H9 (cell line): Measurements from ENCODE around the gene GDPD4. TPM values are rescaled to one million over a fixed set of nuclear protein-coding genes. Genes with fewer than 3 reads are reported as not detected.

Experiments used
- DNase-seq: peaks from one replicate; pipeline ENCODE4 v3.0.0-alpha.2; 2017
- H2AFZ ChIP-seq: one replicate; pipeline ENCODE4 v1.6.1; 2013; ENCODE audit warnings: mild to moderate bottlenecking, low read length, control low read depth, moderate library complexity
- H2AK5ac ChIP-seq: 2 replicates; pipeline ENCODE4 v1.6.1; 2013; ENCODE audit warnings: low read length, control low read depth, mixed read lengths; ENCODE audit not compliant: insufficient read length
- H2BK120ac ChIP-seq: one replicate; pipeline ENCODE4 v1.6.1; 2013; ENCODE audit warnings: low read depth, mild to moderate bottlenecking, low read length, control low read depth, inconsistent platforms; ENCODE audit not compliant: poor library complexity, severe bottlenecking
- H2BK12ac ChIP-seq: 2 replicates; pipeline ENCODE4 v1.6.1; 2013; ENCODE audit warnings: low read length, control low read depth, mixed read lengths, low read depth; ENCODE audit not compliant: insufficient read length
- H2BK15ac ChIP-seq: 2 replicates; pipeline ENCODE4 v1.6.1; 2013; ENCODE audit warnings: low read depth, low read length, control low read depth
- H2BK20ac ChIP-seq: one replicate; pipeline ENCODE4 v1.6.1; 2013; ENCODE audit warnings: low read depth, mild to moderate bottlenecking, low read length, control low read depth, inconsistent platforms; ENCODE audit not compliant: poor library complexity, severe bottlenecking
- H2BK5ac ChIP-seq: 2 replicates; pipeline ENCODE4 v1.6.1; 2013; ENCODE audit warnings: low read length, control low read depth, mixed read lengths; ENCODE audit not compliant: insufficient read length
- H3K14ac ChIP-seq: 2 replicates; pipeline ENCODE4 v1.6.1; 2013; ENCODE audit warnings: low read length, control low read depth; ENCODE audit not compliant: insufficient read depth
- H3K18ac ChIP-seq: 2 replicates; pipeline ENCODE4 v1.6.1; 2013; ENCODE audit warnings: low read depth, mild to moderate bottlenecking, mixed read lengths, low read length, control low read depth; ENCODE audit not compliant: insufficient read length
- H3K23ac ChIP-seq: 2 replicates; pipeline ENCODE4 v1.6.1; 2013; ENCODE audit warnings: low read length, control low read depth, mixed read lengths, low read depth; ENCODE audit not compliant: insufficient read length
- H3K23me2 ChIP-seq: 2 replicates; pipeline ENCODE4 v1.6.1; 2013; ENCODE audit warnings: low read depth, mild to moderate bottlenecking, mixed read lengths, low read length, control low read depth; ENCODE audit not compliant: insufficient read length, poor library complexity, severe bottlenecking
- H3K27ac ChIP-seq: 2 replicates; pipeline ENCODE4 v1.5.1; 2013; ENCODE audit warnings: low read length, control low read depth, mixed read lengths, low read depth; ENCODE audit not compliant: insufficient read length
- H3K27me3 ChIP-seq: 2 replicates; pipeline ENCODE4 v1.6.1; 2013; ENCODE audit warnings: low read length, control low read depth, inconsistent platforms; ENCODE audit not compliant: insufficient read depth
- H3K4ac ChIP-seq: 2 replicates; pipeline ENCODE4 v1.6.1; 2013; ENCODE audit warnings: low read depth, mild to moderate bottlenecking, control low read depth, inconsistent platforms, low read length, moderate library complexity
- H3K4me1 ChIP-seq: 2 replicates; pipeline ENCODE4 v1.6.1; 2013; ENCODE audit warnings: low read length, control low read depth, inconsistent platforms; ENCODE audit not compliant: insufficient read depth
- H3K4me2 ChIP-seq: 2 replicates; pipeline ENCODE4 v1.6.1; 2013; ENCODE audit warnings: low read length, control low read depth, mixed read lengths; ENCODE audit not compliant: insufficient read length, insufficient read depth
- H3K56ac ChIP-seq: 2 replicates; pipeline ENCODE4 v1.6.1; 2013; ENCODE audit warnings: low read depth, mild to moderate bottlenecking, mixed read lengths, low read length, control low read depth; ENCODE audit not compliant: insufficient read length
- H3K79me1 ChIP-seq: 2 replicates; pipeline ENCODE4 v1.6.1; 2013; ENCODE audit warnings: low read depth, mild to moderate bottlenecking, moderate library complexity, low read length, control low read depth, inconsistent platforms; ENCODE audit not compliant: insufficient read depth, poor library complexity, severe bottlenecking
- H3K79me2 ChIP-seq: 2 replicates; pipeline ENCODE4 v1.6.1; 2013; ENCODE audit warnings: low read length, control low read depth, inconsistent platforms; ENCODE audit not compliant: insufficient read depth
- H3K9ac ChIP-seq: 2 replicates; pipeline ENCODE4 v1.6.1; 2013; ENCODE audit warnings: low read length, control low read depth, mixed read lengths; ENCODE audit not compliant: insufficient read length; ENCODE audit errors: extremely low read depth
- H3K9me3 ChIP-seq: one replicate; pipeline ENCODE4 v1.6.1; 2013; ENCODE audit warnings: low read depth, low read length, inconsistent platforms; ENCODE audit not compliant: control insufficient read depth
- H3T11ph ChIP-seq: one replicate; pipeline ENCODE4 v1.6.1; 2013; ENCODE audit warnings: mild to moderate bottlenecking, low read length, control low read depth, inconsistent platforms
- H4K20me1 ChIP-seq: one replicate; pipeline ENCODE4 v1.6.1; 2013; ENCODE audit not compliant: control insufficient read depth, insufficient read length, insufficient read depth
- H4K5ac ChIP-seq: 2 replicates; pipeline ENCODE4 v1.6.1; 2013; ENCODE audit warnings: low read depth, mild to moderate bottlenecking, mixed read lengths, low read length, control low read depth; ENCODE audit not compliant: insufficient read length
- H4K8ac ChIP-seq: replicated peaks from 2 replicates; pipeline ENCODE4 v1.6.1; 2013; ENCODE audit warnings: low read length, control low read depth, mixed read lengths, low read depth; ENCODE audit not compliant: insufficient read length
- H4K91ac ChIP-seq: 2 replicates; pipeline ENCODE4 v1.6.1; 2013; ENCODE audit warnings: low read depth, mild to moderate bottlenecking, moderate library complexity, mixed read lengths, low read length, control low read depth; ENCODE audit not compliant: insufficient read length
- H3K27ac Mint-ChIP-seq, 3 experiments: 2 replicates in 2 of 3; 3 replicates in 1 of 3; pipeline ENCODE4 v1.8.0; 2020 to 2021; ENCODE audit warnings: mixed read lengths in 3 of 3, mild to moderate bottlenecking in 1 of 3, moderate library complexity in 1 of 3
- H3K27me3 Mint-ChIP-seq: 2 replicates; pipeline ENCODE4 v1.8.0; 2021; ENCODE audit warnings: low read depth, mild to moderate bottlenecking, moderate library complexity, mixed read lengths
- H3K36me3 Mint-ChIP-seq, 3 experiments: 2 replicates in 2 of 3; 3 replicates in 1 of 3; pipeline ENCODE4 v1.8.0; 2020 to 2021; ENCODE audit warnings: low read depth in 3 of 3, mixed read lengths in 3 of 3; ENCODE audit not compliant: insufficient read depth in 1 of 3
- H3K4me1 Mint-ChIP-seq, 2 experiments: 2 replicates each; pipeline ENCODE4 v1.8.0; 2020; ENCODE audit warnings: mixed read lengths in 2 of 2
- H3K4me3 Mint-ChIP-seq, 2 experiments: 2 replicates in 1 of 2; 3 replicates in 1 of 2; pipeline ENCODE4 v1.8.0; 2020 to 2021; ENCODE audit warnings: mild to moderate bottlenecking in 2 of 2, mixed read lengths in 2 of 2, moderate library complexity in 1 of 2
- H3K9me3 Mint-ChIP-seq, 2 experiments: 2 replicates in 1 of 2; 3 replicates in 1 of 2; pipeline ENCODE4 v1.8.0; 2020; ENCODE audit warnings: mild to moderate bottlenecking in 2 of 2, mixed read lengths in 2 of 2, moderate library complexity in 1 of 2
- CTCF ChIP-seq: fragments of 200-600 bp; sonication (generic); conservative IDR thresholded peaks from 3 replicates; pipeline ENCODE4 v1.8.0; 2021; ENCODE audit warnings: antibody characterized with exemption, mild to moderate bottlenecking
- WGBS: extraction: QIAGEN DNeasy Blood & Tissue Kit; methylation state at CpG from one replicate; pipeline ENCODE4 v1.1.7; 2013; ENCODE audit warnings: missing lambda C conversion rate, low lambda C conversion rate, mixed read lengths; ENCODE audit not compliant: insufficient read length; ENCODE audit errors: extremely low coverage; 5-methylcytosine and 5-hydroxymethylcytosine counted together
- total RNA-seq: library from RNA; stranded (reverse); gene quantifications from 2 replicates; pipeline ENCODE4 v1.2.1, GENCODE V29; 2021

The GDPD4 gene
- total RNA-seq, 1 experiment from 2014 or later = not detected

GRCh38 chr11:77325159-77325558 lies 23.7 kb upstream of the GDPD4 start:
- no peak overlapping the region for H2AFZ ChIP-seq
- no peak overlapping the region for H3K23ac ChIP-seq
- H3K14ac ChIP-seq = no peak overlapping the region
- H4K5ac ChIP-seq = no peak overlapping the region
- H3K4me1 ChIP-seq = no peaks in the 10 kb centered on the region
- H3K79me2 ChIP-seq = no peaks in the 10 kb centered on the region
- TF ChIP-seq CTCF = no peak
- H3K56ac ChIP-seq = no peak overlapping the region
- no peak overlapping the region for H3K27ac Mint-ChIP-seq
- H3K4ac ChIP-seq = no peak overlapping the region
- no peak overlapping the region for H3K27ac ChIP-seq
- no peaks in the 10 kb centered on the region for H3K79me1 ChIP-seq
- H3K4me2 ChIP-seq = no peak overlapping the region
- DNase-seq = no peak
- H3K27me3 ChIP-seq = no peaks in the 10 kb centered on the region
- H3K23me2 ChIP-seq = no peaks in the 10 kb centered on the region
- H4K20me1 ChIP-seq = no peaks in the 10 kb centered on the region
- H4K91ac ChIP-seq = no peak overlapping the region
- H3K9ac ChIP-seq = no peak overlapping the region
- H3K18ac ChIP-seq = no peak overlapping the region
- no CpG with 5 or more reads among the region's 1 CpG for WGBS
- H3K4me1 Mint-ChIP-seq = no peaks in the 10 kb centered on the region
- no peak overlapping the region for H2BK15ac ChIP-seq
- H3T11ph ChIP-seq = no peak overlapping the region
- H3K9me3 ChIP-seq = no peaks in the 10 kb centered on the region
- no peaks in the 10 kb centered on the region for H3K27me3 Mint-ChIP-seq
- no peak overlapping the region for H3K4me3 Mint-ChIP-seq
- H3K9me3 Mint-ChIP-seq = no peaks in the 10 kb centered on the region
- H2BK120ac ChIP-seq = no peak overlapping the region
- no peak overlapping the region for H2BK20ac ChIP-seq
- H3K36me3 Mint-ChIP-seq = peaks cover 27 to 48% (median 30%) of the 10 kb centered on the region in 3 experiments
- no peak overlapping the region for H4K8ac ChIP-seq
- no peak overlapping the region for H2BK5ac ChIP-seq
- no peak overlapping the region for H2BK12ac ChIP-seq
- no peak overlapping the region for H2AK5ac ChIP-seq
